HG03439 (cell line): ENCODE data around the gene TTC12.

Experiments used
- ATAC-seq: cut with Tn5 transposase; IDR thresholded peaks from one replicate; pipeline ENCODE4 v1.9.1; 2021; ENCODE audit warnings: mild to moderate bottlenecking, moderate library complexity; ENCODE audit not compliant: unreplicated experiment

TTC12 gene

DNA sequence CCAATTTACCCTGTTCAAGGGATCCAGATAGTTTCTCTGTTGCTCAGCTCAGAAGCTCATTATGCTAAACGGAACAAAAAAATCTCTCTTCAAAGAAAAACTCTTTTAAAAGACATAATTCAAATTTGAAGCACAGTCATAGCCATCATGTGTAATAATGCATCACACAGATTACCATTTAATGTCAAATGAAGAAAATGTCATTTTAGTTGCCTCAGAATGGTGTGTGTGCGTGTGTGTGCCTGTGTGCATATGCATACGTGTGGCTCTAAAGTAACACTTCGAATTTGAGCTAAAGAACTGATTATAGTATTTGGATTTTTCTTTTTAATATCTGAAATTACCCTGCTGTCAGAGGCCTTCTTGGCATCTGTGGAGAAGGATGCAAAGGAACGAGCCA is 9.9 kb downstream of the TTC12 start:
- ATAC-seq, result no peak

GRCh38 chr11:113329725-113330124 is 15.3 kb downstream of the TTC12 start:
- ATAC-seq, result no peak

DNA sequence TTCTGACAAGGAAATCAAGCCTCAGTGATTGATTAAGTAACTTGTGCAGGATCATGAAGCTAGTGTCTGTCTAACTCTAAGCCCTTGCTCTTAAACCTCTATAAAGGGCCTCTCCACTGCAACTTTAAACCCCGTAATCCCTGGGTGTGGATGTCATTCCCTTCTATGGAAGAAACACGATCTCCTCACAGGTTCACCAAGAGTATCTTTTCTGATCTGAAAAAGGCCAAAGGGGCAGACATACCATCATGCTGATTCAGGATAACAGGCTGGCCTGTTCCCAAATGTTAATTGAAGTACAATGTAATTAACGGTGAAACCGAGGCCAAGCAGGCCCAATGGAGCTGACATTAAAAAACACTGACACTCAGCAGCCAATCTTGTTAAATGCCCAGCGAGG is 17.1 kb downstream of the TTC12 start:
- no peak for ATAC-seq

- no peak for ATAC-seq
These were observed 17.6 kb downstream of the TTC12 start for GRCh38 chr11:113332023-113332422.

- ATAC-seq, result no peak
These were observed 18.4 kb downstream of the TTC12 start for GRCh38 chr11:113332638-113333329.

- peak; percentile 52 for ATAC-seq
These were observed 19.8 kb downstream of the TTC12 start for GRCh38 chr11:113334183-113334582.

DNA sequence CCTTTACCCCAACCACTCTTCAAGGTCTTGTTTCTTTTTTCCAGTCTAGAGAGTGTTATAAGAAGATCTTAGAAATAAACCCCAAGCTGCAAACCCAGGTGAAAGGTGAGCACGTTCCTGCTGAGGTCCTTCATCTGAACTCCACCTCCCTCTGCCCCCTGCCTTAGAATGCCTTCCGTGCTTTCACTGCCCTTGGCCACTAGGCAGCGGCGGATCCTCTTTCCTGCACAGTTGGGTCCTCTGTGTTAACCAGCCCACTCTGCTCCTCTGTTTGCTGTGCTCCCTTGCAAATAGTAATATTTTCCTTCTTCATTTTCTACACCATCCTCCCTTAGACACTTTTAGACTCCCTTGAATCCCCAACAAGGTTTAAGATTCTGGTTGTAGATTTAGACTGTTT is 24.3 kb downstream of the TTC12 start:
- ATAC-seq, result no peak

DNA sequence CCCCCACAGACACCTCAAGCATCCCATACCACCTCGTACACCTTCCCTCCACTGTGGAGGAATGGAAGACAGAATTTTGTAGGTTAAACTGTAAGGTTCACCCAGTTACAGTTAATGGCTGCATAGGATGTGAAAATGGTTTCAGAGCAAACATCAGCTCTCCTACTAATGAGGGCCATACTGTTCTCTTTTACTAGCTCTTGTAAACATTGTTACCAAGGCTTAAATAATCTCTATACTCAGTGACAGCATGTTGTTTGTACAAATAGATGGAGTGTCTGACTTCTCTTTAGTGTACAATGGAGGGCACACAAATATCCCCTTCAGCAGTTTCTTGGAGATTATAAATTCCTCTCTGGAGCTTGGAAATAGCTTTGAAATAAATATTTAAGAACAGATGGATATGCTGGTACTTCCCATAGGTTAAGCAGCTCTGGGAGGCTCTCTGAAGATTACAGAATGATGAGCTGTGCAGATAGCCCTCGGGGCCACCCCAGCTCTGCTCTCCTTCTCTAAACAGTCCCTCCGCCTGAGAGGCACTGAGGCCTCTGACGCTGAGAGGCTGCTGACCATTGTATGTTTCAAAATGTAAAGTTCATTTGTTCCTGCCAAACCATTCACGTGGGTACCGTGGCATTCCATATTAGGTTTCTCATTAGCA is 25.7 kb downstream of the TTC12 start:
- no peak for ATAC-seq

GRCh38 chr11:113341388-113342165 is 27.2 kb downstream of the TTC12 start:
- ATAC-seq, result no peak

DNA sequence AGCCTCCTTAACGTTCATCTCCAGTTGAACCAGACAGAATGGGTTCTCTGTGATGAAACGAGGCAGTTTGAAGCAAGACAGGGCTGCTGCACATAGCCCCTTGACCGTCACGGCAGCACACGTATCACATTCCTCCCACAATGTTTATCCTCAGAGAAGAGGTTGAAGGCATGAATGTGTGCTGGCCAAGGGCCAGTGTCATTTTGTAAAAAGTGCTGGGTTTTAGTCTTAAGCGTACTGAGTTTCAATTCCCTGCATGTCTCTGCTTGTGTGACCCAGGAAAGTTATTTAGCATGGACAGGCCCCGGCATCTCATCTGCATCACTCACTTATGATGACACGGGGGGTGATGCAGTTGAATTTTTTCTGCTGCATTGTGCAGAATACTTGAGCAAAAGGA is 31.6 kb downstream of the TTC12 start:
- no peak for ATAC-seq

- ATAC-seq, result no peak
These were observed 35.1 kb downstream of the TTC12 start for GRCh38 chr11:113349528-113349927.

- no peak for ATAC-seq
These were observed 36.1 kb downstream of the TTC12 start for GRCh38 chr11:113350336-113351067.

GRCh38 chr11:113351068-113351450 is 36.7 kb downstream of the TTC12 start:
- ATAC-seq, result no peak

- no peak for ATAC-seq
These were observed 37.1 kb downstream of the TTC12 start for GRCh38 chr11:113351480-113351879.

DNA sequence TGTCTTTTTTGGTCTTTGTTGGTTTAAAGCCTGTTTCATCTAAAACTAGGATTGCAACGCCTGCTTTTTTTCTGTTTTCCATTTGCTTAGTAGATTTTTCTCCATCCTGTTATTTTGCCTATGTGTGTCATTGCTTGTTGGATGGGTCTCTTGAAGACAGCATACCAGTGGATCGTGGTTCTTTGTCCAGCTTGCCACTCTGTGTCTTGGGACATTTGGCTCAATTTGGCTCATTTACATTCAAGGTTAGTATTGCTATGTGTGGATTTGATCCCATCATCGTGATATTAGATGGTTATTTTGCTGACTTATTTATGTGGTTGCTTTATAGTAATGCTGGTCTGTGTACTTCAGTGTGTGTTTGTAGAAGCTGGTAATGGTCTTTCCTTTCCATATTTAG is 41.8 kb downstream of the TTC12 start:
- ATAC-seq, result no peak

DNA sequence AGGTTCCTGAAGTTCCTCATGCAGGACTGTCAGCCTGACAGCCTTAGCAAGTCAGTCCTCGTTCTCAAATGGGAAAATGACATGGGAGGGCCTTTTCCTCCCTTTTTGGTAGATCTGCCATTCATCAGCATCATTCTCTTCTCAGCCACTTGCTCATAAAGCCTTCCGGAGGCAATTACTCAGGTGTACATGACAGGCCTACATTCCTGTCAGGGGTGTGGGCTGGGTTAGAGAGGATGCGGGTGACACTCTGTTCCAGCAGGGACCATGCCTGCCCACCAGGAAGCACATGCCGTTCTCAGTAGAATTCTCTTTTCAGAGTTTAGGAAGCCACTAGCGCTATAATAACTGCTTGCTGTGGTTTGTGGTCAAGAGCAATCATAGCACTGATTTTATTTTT is 49.0 kb downstream of the TTC12 start:
- no peak for ATAC-seq

- no peak for ATAC-seq
These were observed 49.7 kb downstream of the TTC12 start for GRCh38 chr11:113363996-113364641.

GRCh38 chr11:113365895-113366294 is 51.5 kb downstream of the TTC12 start:
- no peak for ATAC-seq

DNA sequence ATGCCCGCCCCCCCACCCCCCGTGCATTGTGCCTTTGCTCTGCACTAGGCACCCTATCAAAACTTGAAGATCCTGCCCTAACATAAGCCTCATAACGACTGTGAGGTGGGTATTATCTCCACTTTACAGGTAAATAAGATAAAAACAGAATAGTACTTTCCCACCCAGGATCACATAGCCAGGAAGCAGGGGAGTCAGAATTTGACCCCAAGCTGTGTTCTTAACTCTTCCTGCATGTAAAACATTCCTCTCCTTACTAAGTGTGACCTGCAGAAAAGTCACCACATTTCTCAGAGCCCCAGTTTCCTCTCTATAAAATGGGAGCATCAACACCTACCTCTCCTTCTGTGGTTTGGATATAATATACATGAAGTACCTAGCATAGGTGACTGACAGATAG is 55.0 kb downstream of the TTC12 start:
- no peak for ATAC-seq

GRCh38 chr11:113370634-113371033 is 56.3 kb downstream of the TTC12 start:
- ATAC-seq, result no peak

DNA sequence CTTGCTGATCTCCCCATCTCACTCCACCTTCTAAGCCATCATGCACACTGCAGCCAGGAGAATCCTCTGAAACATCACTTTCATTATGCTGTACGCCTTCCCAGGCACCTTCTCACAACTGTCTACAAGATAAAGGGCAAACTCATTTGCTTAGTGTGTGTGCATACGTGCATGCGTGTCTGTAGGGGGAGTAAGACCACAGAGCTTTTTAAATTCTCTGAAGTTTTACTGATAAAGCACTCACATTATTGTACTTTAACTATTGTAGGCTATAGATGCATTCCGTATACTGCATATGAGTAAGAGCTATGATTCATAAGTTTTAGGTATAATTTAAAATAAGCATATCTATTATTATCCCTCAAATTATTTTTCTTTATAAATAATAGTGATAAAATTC is 57.9 kb downstream of the TTC12 start:
- no peak for ATAC-seq
